Nephron progenitor cell (in vitro differentiated cells): ENCODE results near the gene KLHL36.

Experiments
- DNase-seq: peaks from one replicate; pipeline ENCODE4 v3.0.0; 2021
- H3K27ac Mint-ChIP-seq: 2 replicates; pipeline ENCODE4 v1.8.0; 2021; ENCODE audit warnings: mild to moderate bottlenecking, moderate library complexity, mixed read lengths
- H3K27me3 Mint-ChIP-seq: 2 replicates; pipeline ENCODE4 v1.8.0; 2021; ENCODE audit warnings: mild to moderate bottlenecking, low read depth, mixed read lengths; ENCODE audit not compliant: poor library complexity
- H3K36me3 Mint-ChIP-seq: 2 replicates; pipeline ENCODE4 v1.8.0; 2021; ENCODE audit warnings: low read depth, mixed read lengths
- H3K4me1 Mint-ChIP-seq: 2 replicates; pipeline ENCODE4 v1.8.0; 2021; ENCODE audit warnings: mixed read lengths
- H3K4me3 Mint-ChIP-seq: 2 replicates; pipeline ENCODE4 v1.8.0; 2021; ENCODE audit warnings: mild to moderate bottlenecking, moderate library complexity, mixed read lengths
- H3K9me3 Mint-ChIP-seq: 2 replicates; pipeline ENCODE4 v1.8.0; 2021; ENCODE audit warnings: mild to moderate bottlenecking, moderate library complexity, mixed read lengths
- TF ChIP-seq, protein P1 (sequence below): fragments of 200-600 bp; sonication (generic); IDR thresholded peaks from 2 replicates; pipeline ENCODE4 v1.5.0; 2021; ENCODE audit warnings: antibody characterized with exemption

The KLHL36 gene

DNA sequence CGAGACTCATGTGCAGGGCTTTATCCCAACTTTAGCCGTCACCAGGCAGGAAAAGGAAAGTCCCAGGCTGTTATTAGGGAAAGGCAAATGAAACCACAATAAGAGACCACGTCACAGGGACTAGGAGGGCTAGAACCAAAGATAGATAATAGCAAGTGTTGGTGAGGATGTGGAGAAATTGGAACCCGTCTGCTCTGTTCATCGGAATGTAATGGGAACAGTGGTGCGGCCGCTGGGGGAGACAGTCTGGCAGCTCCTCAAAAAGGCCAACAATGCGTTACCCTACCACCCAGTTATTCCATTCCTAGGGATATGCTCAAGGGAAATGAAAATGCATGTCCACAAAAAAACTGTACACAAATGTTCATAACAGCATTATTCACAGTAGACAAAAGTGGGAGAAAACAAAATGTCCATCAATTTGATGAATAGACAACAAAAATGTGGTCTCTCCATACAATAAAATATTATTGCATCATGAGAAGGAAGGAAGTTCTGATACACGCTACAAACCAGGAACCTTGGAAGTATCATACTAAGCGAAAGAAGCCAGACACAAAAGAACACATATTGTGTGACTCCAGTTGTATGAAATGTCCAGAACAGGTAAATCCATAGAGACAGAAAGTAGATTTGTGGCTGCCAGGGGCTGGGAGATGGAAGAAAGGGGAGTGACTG, 32.0 kb downstream of the KLHL36 start:
- no peak for DNase-seq
- Mint-ChIP-seq H3K27me3 (peaks cover 32% of the 10 kb centered on the region), H3K27ac (no peak overlapping the region), H3K4me3 (no peak overlapping the region), H3K36me3 (no peaks in the 10 kb centered on the region), H3K4me1 (peaks cover 12% of the 10 kb centered on the region), H3K9me3 (no peaks in the 10 kb centered on the region)
- TF ChIP-seq, protein P1, sequence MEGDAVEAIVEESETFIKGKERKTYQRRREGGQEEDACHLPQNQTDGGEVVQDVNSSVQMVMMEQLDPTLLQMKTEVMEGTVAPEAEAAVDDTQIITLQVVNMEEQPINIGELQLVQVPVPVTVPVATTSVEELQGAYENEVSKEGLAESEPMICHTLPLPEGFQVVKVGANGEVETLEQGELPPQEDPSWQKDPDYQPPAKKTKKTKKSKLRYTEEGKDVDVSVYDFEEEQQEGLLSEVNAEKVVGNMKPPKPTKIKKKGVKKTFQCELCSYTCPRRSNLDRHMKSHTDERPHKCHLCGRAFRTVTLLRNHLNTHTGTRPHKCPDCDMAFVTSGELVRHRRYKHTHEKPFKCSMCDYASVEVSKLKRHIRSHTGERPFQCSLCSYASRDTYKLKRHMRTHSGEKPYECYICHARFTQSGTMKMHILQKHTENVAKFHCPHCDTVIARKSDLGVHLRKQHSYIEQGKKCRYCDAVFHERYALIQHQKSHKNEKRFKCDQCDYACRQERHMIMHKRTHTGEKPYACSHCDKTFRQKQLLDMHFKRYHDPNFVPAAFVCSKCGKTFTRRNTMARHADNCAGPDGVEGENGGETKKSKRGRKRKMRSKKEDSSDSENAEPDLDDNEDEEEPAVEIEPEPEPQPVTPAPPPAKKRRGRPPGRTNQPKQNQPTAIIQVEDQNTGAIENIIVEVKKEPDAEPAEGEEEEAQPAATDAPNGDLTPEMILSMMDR, result no peak

DNA sequence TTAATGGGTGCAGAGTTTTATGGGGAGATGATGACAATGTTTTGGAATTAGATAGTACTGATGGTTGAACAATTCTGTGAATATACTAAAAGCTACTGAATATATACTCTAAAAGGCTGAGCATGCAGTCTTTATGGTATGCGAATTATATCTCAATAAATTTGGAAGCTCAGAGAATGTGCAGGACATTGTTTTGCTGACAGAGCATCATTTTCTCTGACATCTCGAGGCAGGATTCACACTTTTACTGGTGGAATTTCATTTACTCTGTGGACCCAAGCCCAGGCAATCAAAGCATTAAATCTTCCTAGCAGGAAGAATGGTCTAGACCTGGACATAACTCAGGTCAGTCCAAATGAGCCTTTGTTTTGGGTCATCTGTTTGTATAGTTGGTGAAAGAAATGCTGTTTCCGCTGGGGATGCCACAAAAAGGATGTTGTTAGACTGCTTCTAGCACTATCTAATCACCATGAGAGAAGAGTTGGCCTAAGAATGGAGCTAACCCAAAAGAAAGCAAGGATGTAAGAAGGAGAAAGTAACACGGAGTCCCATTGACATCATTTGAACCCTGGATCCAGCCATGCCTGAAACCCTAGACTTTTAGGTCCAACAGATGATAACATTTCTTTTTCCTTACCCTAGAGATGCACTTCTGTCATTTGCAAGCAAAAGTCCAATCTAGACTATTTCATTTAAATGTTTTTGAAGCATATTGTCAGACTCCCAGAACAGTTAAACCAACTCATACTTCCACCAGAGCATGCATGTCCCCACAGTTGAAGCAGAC, 32.7 kb downstream of the KLHL36 start:
- no peak for DNase-seq
- H3K27ac Mint-ChIP-seq, result no peak overlapping the region
- TF ChIP-seq, protein P1, result no peak
- H3K9me3 Mint-ChIP-seq, result no peaks in the 10 kb centered on the region
- H3K27me3 Mint-ChIP-seq, result peaks cover 29% of the 10 kb centered on the region
- no peaks in the 10 kb centered on the region for H3K36me3 Mint-ChIP-seq
- H3K4me1 Mint-ChIP-seq, result peaks cover 12% of the 10 kb centered on the region
- H3K4me3 Mint-ChIP-seq, result no peak overlapping the region

DNA sequence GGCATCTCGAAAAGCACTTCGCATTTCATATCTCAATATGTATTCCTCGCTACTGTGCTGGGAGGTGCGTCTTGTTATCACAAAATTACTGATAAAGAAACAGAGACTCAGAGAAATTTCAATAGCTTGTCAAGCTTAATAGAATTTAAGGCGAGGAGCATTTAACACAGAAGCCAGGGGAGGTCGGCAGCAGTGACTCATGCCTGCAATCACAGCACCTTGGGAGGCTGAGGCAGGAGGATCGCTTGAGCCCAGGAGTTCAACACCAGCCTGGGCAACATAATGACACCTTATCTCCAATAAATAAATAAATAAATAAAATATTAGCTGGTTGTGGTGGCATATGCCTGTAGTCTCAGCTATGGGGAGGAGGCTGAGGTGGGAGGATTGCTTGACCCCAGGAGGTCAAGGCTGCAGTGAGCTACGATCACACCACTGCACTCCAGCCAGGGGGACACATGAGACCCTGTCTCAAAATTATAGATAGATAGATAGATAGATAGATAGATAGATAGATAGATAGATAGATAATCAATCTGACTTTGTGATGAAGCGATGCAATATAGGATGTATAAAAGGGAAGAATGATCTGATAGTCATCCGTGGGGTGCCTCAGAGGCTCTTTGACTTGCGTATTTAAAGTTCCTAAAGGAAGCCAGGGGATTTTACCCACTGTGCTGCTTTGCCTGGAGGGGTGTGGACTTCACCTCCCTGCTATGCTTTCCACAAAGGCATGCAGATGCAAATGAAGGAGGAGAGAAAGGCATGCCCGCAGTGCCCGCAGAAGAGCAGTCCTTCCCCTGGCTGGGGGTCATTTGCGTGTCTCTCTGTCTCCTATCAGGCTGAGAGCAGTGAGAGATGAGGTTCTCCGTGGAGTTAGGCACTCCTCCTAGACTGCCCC, 35.6 kb downstream of the KLHL36 start:
- Mint-ChIP-seq H3K27me3 (peaks cover 33% of the 10 kb centered on the region), H3K27ac (no peak overlapping the region), H3K9me3 (peaks cover 19% of the 10 kb centered on the region), H3K36me3 (no peaks in the 10 kb centered on the region), H3K4me1 (peaks cover 5% of the 10 kb centered on the region), H3K4me3 (no peak overlapping the region)
- TF ChIP-seq, protein P1, result no peak
- no peak for DNase-seq

DNA sequence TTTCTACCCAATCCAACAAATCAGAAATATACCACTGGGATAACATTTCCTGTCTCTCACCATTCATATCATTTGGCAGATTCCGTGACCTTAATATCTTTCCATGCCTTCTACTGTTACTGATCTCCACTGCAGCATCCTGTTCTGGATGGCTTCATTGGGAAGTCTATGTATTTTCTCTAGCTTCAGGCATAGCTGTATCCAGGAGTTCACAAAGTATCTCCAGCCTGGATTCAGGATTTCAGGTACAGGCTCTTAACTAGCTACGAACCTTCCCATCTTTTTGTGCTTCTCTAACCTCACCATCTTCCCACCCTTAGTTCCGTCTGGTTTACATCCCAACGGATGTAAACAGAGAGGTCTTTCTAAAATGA, 36.3 kb downstream of the KLHL36 start:
- Mint-ChIP-seq H3K27ac (no peak overlapping the region), H3K36me3 (no peaks in the 10 kb centered on the region), H3K27me3 (peaks cover 35% of the 10 kb centered on the region), H3K9me3 (peaks cover 22% of the 10 kb centered on the region), H3K4me3 (no peak overlapping the region), H3K4me1 (peaks cover 8% of the 10 kb centered on the region)
- TF ChIP-seq, protein P1, result no peak
- no peak for DNase-seq

DNA sequence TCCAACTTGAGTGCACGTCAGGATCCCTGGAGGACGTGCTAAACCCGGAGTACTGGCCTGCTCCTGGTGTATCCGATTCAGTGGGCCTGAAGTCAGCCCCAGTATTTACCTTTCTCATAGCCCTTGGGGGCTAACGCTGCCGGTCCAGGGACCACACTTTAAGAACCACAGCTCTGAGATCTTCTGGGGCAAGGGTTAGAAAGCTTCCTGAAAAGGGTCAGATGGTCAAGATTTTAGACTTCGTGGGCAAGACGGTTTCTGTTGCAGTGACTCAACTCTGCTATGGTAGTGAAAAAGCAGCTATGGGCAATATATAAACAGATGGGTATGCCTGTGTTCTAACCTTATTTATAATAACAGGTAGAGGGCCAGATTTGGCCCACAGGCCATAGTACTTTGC, 36.9 kb downstream of the KLHL36 start:
- Mint-ChIP-seq H3K27ac (no peak overlapping the region), H3K9me3 (peaks cover 22% of the 10 kb centered on the region), H3K4me1 (peaks cover 8% of the 10 kb centered on the region), H3K27me3 (peaks cover 37% of the 10 kb centered on the region), H3K36me3 (no peaks in the 10 kb centered on the region), H3K4me3 (no peak overlapping the region)
- DNase-seq, result no peak
- TF ChIP-seq, protein P1, result no peak
